Loucy (cell line): ENCODE data around the gene PACRGL.

ENCODE experiments used
- H2AFZ ChIP-seq: fragments of 200-600 bp; sonication (generic); 2 replicates; pipeline ENCODE4 v1.6.0; 2016; ENCODE audit warnings: antibody characterized with exemption, mild to moderate bottlenecking, low read length, moderate library complexity
- H3F3A ChIP-seq: fragments of 200-600 bp; 2 replicates; pipeline ENCODE4 v1.6.0; 2016; ENCODE audit warnings: antibody characterized with exemption, low read depth, mild to moderate bottlenecking
- H3K27me3 ChIP-seq: fragments of 200-600 bp; sonication (generic); 2 replicates; pipeline ENCODE4 v1.6.1; 2014; ENCODE audit warnings: low read length, mild to moderate bottlenecking; ENCODE audit not compliant: insufficient read depth, poor library complexity, severe bottlenecking
- H3K36me3 ChIP-seq: fragments of 200-600 bp; sonication (generic); 2 replicates; pipeline ENCODE4 v1.6.1; 2016; ENCODE audit warnings: low read length; ENCODE audit not compliant: insufficient read depth
- H3K4me1 ChIP-seq: fragments of 200-600 bp; sonication (generic); 2 replicates; pipeline ENCODE4 v1.5.1; 2014; ENCODE audit warnings: low read length, mild to moderate bottlenecking; ENCODE audit not compliant: insufficient read depth, poor library complexity, severe bottlenecking
- H3K4me2 ChIP-seq: fragments of 200-600 bp; sonication (generic); 2 replicates; pipeline ENCODE4 v1.6.0; 2014; ENCODE audit warnings: antibody characterized with exemption, low read length, low read depth, mild to moderate bottlenecking; ENCODE audit not compliant: poor library complexity, severe bottlenecking
- H3K4me3 ChIP-seq: fragments of 200-600 bp; sonication (generic); 2 replicates; pipeline ENCODE4 v1.5.1; 2014; ENCODE audit warnings: low read length, mild to moderate bottlenecking, mixed read lengths; ENCODE audit not compliant: poor library complexity, severe bottlenecking
- H3K79me2 ChIP-seq: fragments of 200-600 bp; sonication (generic); 2 replicates; pipeline ENCODE4 v1.6.1; 2014; ENCODE audit warnings: low read length; ENCODE audit not compliant: insufficient read depth
- H3K9ac ChIP-seq: fragments of 200-600 bp; sonication (generic); 2 replicates; pipeline ENCODE4 v1.6.0; 2014; ENCODE audit warnings: mild to moderate bottlenecking, low read depth, low read length, moderate library complexity; ENCODE audit not compliant: poor library complexity, severe bottlenecking
- H3K9me2 ChIP-seq: fragments of 200-600 bp; sonication (generic); replicated peaks from 2 replicates; pipeline ENCODE4 v1.6.1; 2016; ENCODE audit warnings: low read depth, low read length, mixed read lengths
- H3K9me3 ChIP-seq: fragments of 200-600 bp; sonication (generic); 2 replicates; pipeline ENCODE4 v1.6.1; 2014; ENCODE audit warnings: mild to moderate bottlenecking, antibody characterized with exemption, low read length, low read depth; ENCODE audit not compliant: insufficient read depth
- H4K20me1 ChIP-seq: fragments of 200-600 bp; sonication (generic); 2 replicates; pipeline ENCODE4 v1.6.0; 2014; ENCODE audit warnings: antibody characterized with exemption, low read length, mild to moderate bottlenecking; ENCODE audit not compliant: insufficient read depth, poor library complexity, severe bottlenecking
- CTCF ChIP-seq: fragments of 200-600 bp; sonication (generic); conservative IDR thresholded peaks from 2 replicates; pipeline ENCODE4 v1.5.1; 2014; ENCODE audit warnings: mild to moderate bottlenecking, antibody characterized with exemption, low read length
- EZH2phosphoT487 ChIP-seq: fragments of 200-600 bp; IDR thresholded peaks from 2 replicates; pipeline ENCODE4 v1.6.1; 2018; ENCODE audit warnings: antibody characterized with exemption, mild to moderate bottlenecking, moderate library complexity, borderline replicate concordance

The PACRGL gene

GRCh38 chr4:20698820-20699219 is 1.4 kb upstream of the PACRGL start:
- Histone ChIP-seq H3K36me3 (no peaks in the 10 kb centered on the region), H4K20me1 (peaks cover 4% of the 10 kb centered on the region), H3K79me2 (peaks cover 20% of the 10 kb centered on the region), H3K4me2 (no peak overlapping the region), H3K27me3 (no peaks in the 10 kb centered on the region), H3F3A (no peaks in the 10 kb centered on the region), H3K4me1 (peaks cover 17% of the 10 kb centered on the region), H3K9ac (no peak overlapping the region), H3K9me3 (no peaks in the 10 kb centered on the region), H2AFZ (no peak overlapping the region), H3K9me2 (no peaks in the 10 kb centered on the region), H3K4me3 (no peak overlapping the region)
- TF ChIP-seq EZH2phosphoT487 (no peak), CTCF (no peak)

- H3K4me3 ChIP-seq, result no peak overlapping the region
- TF ChIP-seq EZH2phosphoT487 (no peak), CTCF (no peak)
- H4K20me1 ChIP-seq, result no peaks in the 10 kb centered on the region
- H3K9me2 ChIP-seq, result no peaks in the 10 kb centered on the region
- H3K4me2 ChIP-seq, result no peak overlapping the region
- H3K9ac ChIP-seq, result no peak overlapping the region
- no peaks in the 10 kb centered on the region for H3K9me3 ChIP-seq
- no peaks in the 10 kb centered on the region for H3F3A ChIP-seq
- H3K79me2 ChIP-seq, result no peaks in the 10 kb centered on the region
- no peaks in the 10 kb centered on the region for H3K27me3 ChIP-seq
- H2AFZ ChIP-seq, result no peak overlapping the region
- no peaks in the 10 kb centered on the region for H3K4me1 ChIP-seq
- peaks cover 13% of the 10 kb centered on the region; the same call in 1 of the 2 replicates for H3K36me3 ChIP-seq
These were observed 11.1 kb downstream of the PACRGL start for GRCh38 chr4:20711335-20711734.

- TF ChIP-seq CTCF (no peak), EZH2phosphoT487 (no peak)
These were observed 22.8 kb downstream of the PACRGL start for GRCh38 chr4:20723019-20723418.

More at GRCh38 chr4:20723019-20723418, 22.8 kb downstream of the PACRGL start:
- Histone ChIP-seq H3K79me2 (no peaks in the 10 kb centered on the region), H3K9me2 (no peaks in the 10 kb centered on the region), H3K36me3 (peaks cover 37% of the 10 kb centered on the region; the same call in 1 of the 2 replicates), H3K4me2 (no peak overlapping the region), H3K27me3 (no peaks in the 10 kb centered on the region), H3K9ac (no peak overlapping the region), H3F3A (no peaks in the 10 kb centered on the region), H4K20me1 (no peaks in the 10 kb centered on the region), H3K4me3 (no peak overlapping the region), H3K9me3 (no peaks in the 10 kb centered on the region), H3K4me1 (no peaks in the 10 kb centered on the region), H2AFZ (no peak overlapping the region)
